Spleen (tissue), 7 donors: ENCODE data around the gene PLCB3.

ENCODE experiments used
- CTCF ChIP-seq, 11 experiments: fragments of 200-600 bp in 7 of 11; fragments of 450-650 bp in 4 of 11; sonication (generic) in 4 of 11; IDR thresholded peaks in 8 of 11; conservative IDR thresholded peaks in 3 of 11; 1 replicate in 7 of 11; 2 replicates in 4 of 11; pipeline versions ENCODE4 v1.4.0 to v1.8.0; 2016 to 2021; ENCODE audit warnings: antibody characterized with exemption in 11 of 11, inconsistent platforms in 4 of 11, mild to moderate bottlenecking in 1 of 11
- POLR2A ChIP-seq, 3 donors: fragments of 450-650 bp; IDR thresholded peaks; one replicate each; pipeline ENCODE4 v1.5.1; 2017; ENCODE audit warnings: antibody characterized with exemption in 3 of 3, mild to moderate bottlenecking in 1 of 3
- donor health status: DM: no; HTN: no; CAD: no; lungs with moderate emphysema.
- donor health status: DM: no; HTN: no; CAD: no.
- donor health status: DM: no; HTN: no; CAD: no.

DNA sequence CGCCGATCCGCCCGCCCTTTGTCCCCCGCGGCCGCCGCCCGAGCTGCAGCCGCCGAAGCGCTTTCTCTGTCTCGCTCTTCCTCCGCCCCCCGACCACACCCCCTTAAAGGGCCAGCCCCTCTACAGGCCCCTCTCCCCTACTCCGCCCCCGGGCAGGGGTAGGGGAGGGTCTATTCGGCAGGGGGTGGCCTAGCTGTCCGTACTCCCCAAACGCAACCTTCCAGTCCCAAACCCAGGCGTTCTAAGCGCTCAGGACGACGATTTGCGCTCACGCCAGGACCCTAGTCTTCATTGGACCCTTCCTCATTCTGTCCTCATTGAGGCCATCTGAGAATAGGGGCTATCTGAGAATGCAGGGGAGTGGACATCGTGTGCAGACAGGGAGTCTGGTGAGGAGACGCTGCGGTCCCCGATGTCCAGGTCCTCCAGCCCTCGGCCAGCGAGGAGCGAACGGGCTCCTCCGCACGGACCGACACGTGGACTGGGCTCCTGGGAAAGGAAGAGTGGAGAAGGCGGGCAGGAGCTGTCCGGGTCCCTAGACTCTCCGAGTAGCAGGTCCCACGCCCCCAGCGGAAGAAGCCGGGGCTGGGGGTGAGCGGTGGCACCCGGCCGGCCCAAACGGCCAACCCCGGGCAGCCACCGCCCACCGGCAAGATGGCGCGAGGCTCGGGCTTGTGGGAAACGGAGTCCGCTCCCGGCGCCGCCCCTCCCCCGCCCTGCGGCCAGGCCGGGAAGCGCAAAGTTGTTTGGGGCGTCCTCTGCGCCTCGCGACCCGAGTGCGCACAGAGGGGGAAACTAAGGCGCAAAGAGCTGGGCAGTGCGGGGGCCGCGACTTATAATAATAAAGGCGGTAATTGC lies 4.2 kb upstream of the PLCB3 start, which contains the start of gene PPP1R14B:
- TF ChIP-seq CTCF (IDR thresholded peaks at IDR 0.05 in 8 of 11, conservative IDR thresholded peaks at IDR 0.05 in 3 of 11): peak in 5 of 11 experiments; percentile 5 to 43 (median 23)
- no peak for TF ChIP-seq POLR2A (IDR thresholded peaks at IDR 0.05)
